ENCODE data around the gene AIP.
A peak's percentile ranks its signal among the peaks of the same experiment; 100 is the strongest.

Gene AIP

GRCh38 chr11:67482827-67483798, at the start of gene AIP:
TSS of gene AIP (plus strand) at chr11:67483026. CDS start at chr11:67483159, 133 bp downstream.
- peak within 1 kb of the TSS; percentile 63 for H3K4me3 ChIP-seq (ENCODE audit: low read depth, low read length)

- no peak overlapping the region for H3K4me3 ChIP-seq (ENCODE audit: low read depth, low read length)
Measured at GRCh38 chr11:67433536-67434394, 49.1 kb upstream of the AIP start.

GRCh38 chr11:67434395-67434881, 48.4 kb upstream of the AIP start:
- no peak overlapping the region for H3K4me3 ChIP-seq (ENCODE audit: low read depth, low read length)

GRCh38 chr11:67435031-67435726, 47.6 kb upstream of the AIP start:
- no peak overlapping the region for H3K4me3 ChIP-seq (ENCODE audit: low read depth, low read length)

- H3K4me3 ChIP-seq (ENCODE audit: low read depth, low read length), result no peak overlapping the region
Measured at GRCh38 chr11:67435727-67436458, 46.9 kb upstream of the AIP start.

GRCh38 chr11:67436459-67437081, 46.3 kb upstream of the AIP start:
- no peak overlapping the region for H3K4me3 ChIP-seq (ENCODE audit: low read depth, low read length)

- H3K4me3 ChIP-seq (ENCODE audit: low read depth, low read length), result no peak within 1 kb of the TSS
Measured at GRCh38 chr11:67437082-67437808, 45.6 kb upstream of the AIP start, which contains the start of gene PTPRCAP. TSS of gene PTPRCAP (minus strand) at chr11:67437682. CDS start at chr11:67437619, 63 bp downstream.

- H3K4me3 ChIP-seq (ENCODE audit: low read depth, low read length), result no peak overlapping the region
Measured at GRCh38 chr11:67437809-67438157, 45.0 kb upstream of the AIP start.

- H3K4me3 ChIP-seq (ENCODE audit: low read depth, low read length), result no peak overlapping the region
Measured at GRCh38 chr11:67438158-67438902, 44.5 kb upstream of the AIP start.

- no peak overlapping the region for H3K4me3 ChIP-seq (ENCODE audit: low read depth, low read length)
Measured at GRCh38 chr11:67439321-67440228, 43.3 kb upstream of the AIP start.

- H3K4me3 ChIP-seq (ENCODE audit: low read depth, low read length), result no peak overlapping the region
Measured at GRCh38 chr11:67440229-67441097, 42.4 kb upstream of the AIP start.

- no peak overlapping the region for H3K4me3 ChIP-seq (ENCODE audit: low read depth, low read length)
Measured at GRCh38 chr11:67441098-67441563, 41.7 kb upstream of the AIP start.

- no peak overlapping the region for H3K4me3 ChIP-seq (ENCODE audit: low read depth, low read length)
Measured at GRCh38 chr11:67441731-67442351, 41.0 kb upstream of the AIP start.

- H3K4me3 ChIP-seq (ENCODE audit: low read depth, low read length), result peak overlapping the region; percentile 63
Measured at GRCh38 chr11:67442504-67443404, 40.1 kb upstream of the AIP start.

GRCh38 chr11:67445515-67445914, 37.3 kb upstream of the AIP start:
- no peak overlapping the region for H3K4me3 ChIP-seq (ENCODE audit: low read depth, low read length)
